Measurements from ENCODE around the gene OPCML.

GRCh38 chr11:133530501-133530835, 1.8 kb downstream of the OPCML start:
- TF ChIP-seq CTCF (IDR thresholded peaks at IDR 0.05; ENCODE audit: low read depth, low read length, poor library complexity, severe bottlenecking) (no peak), EZH2phosphoT487 (IDR thresholded peaks at IDR 0.05; ENCODE audit: borderline replicate concordance, low read length) (no peak)

Data from DOHH2 (cell line).